Hepatic stellate cell (primary cell): Measurements from ENCODE around the gene NDUFC2.
"Not testable (repeated sequence)": the region's sequence is repeated elsewhere in the genome, so short reads cannot be mapped to it uniquely, and the experiment has no call there.

Experiments used
- DNase-seq: peaks from one replicate; pipeline ENCODE4 v3.0.0; 2011; ENCODE audit warnings: low spot score

The NDUFC2 gene

DNA sequence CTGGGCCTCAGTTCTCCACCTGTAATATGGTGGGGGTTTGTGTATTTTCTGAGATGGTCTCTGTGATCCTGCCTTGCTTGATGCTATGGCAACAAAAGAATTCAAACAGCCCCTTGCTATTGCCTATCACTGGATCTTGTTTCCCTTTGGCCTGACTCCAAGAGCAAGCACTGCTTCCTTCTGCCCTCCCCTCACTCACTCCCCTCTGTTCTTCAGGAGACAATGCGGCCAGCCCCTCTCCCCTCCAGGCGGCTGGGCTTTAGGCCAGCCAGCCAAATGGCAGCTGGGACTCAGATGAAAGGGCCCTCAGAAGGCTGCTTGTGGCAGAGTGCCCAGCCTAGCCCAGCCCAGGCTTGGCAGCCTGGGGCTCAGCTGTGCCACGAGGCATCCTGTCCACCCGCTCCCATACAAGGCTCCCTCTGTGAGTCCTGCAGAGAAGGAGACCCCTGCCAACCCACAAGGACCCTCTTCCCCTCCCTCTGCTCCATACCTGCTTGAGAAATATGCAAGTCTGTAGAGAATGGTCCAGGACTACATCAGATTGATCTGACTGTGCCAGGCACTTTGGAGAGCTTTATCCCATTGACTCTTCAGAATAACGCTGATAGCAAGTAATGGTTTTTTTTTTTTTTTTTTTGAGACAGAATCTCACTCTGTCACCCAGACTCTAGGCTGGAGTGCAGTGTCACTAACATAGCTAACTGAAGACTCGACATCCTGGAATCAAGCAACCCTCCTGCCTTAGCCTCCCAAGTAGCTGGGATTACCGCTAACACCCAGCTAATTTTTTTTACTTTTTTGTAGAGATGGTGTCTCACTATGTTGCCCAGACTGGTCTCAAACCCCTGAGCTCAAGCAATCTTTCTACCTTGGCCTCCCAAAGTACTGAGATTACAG lies 49.0 kb downstream of the NDUFC2 start:
- no peak for DNase-seq

DNA sequence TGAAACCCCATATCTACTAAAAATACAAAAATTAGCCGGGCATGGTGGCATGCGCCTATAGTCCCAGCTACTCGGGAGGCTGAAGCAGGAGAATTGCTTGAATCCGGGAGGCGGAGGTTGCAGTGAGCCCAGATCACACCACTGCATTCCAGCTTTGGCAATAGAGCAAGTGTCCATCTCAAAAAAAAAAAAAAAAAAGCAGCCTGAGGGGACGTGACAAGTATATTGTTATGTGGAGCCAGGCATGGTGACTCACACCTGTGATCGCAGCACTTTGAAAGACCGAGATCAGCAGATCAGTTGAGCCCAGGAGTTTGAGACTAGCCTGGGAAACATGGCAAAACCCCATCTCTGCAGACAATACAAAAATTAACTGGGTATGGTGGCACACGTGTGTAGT lies 51.2 kb downstream of the NDUFC2 start:
- not testable (repeated sequence) for DNase-seq

DNA sequence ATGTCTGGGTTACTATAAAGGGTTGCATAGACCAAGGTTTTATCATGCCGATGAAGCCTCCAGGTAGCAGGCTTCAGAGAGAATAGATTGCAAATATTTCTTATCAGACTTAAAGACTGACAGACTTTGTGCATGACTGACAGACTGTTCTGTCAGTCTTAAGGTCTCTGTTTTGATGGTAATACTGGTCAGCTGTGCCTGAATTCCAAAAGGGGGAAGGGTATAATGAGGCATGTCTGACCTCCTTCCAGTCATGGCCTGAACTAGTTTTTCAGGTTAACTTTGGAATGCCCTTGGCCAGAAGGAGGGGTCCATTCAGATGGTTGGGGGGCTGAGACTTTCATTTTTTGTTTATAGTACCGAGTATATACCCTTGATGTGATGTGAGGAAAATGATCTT lies 51.9 kb downstream of the NDUFC2 start:
- DNase-seq, result no peak

DNA sequence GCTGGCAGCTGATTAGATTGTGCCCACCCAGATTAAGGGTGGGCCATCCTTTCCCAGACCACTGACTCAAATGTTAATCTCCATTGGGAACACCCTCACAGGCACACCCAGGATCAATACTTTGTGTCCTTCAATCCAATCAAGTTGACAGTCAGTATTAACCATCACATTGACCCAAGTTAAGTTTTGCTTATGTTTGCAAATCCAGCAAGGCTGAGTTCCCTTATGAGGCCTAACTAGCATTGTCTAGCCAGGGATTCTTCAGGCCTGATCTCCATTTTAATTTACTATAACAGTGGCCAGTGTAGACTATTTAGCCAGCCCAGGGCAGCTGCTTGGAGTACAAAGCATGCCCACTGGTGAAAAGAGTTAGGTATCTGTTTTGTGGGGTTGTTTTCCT lies 54.3 kb downstream of the NDUFC2 start:
- no peak for DNase-seq

DNA sequence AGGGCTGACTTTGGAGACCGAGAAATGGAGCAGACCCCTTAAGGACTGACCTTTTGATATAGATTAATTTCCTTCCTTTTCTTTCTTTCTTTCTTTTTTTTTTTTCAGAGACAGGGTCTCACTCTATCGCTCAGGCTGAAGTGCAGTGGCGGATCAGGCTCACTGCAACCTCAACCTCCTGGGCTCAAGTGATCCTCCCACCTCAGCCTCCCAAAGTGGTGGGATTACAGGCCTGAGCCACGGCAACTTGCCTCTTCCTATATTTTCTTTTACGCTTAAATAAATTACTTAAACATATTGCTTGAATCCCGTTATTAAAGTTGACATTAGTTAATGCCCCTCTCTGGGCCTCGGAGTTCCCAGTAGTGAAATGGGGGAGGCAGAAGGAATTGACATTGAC lies 56.2 kb downstream of the NDUFC2 start:
- no peak for DNase-seq

DNA sequence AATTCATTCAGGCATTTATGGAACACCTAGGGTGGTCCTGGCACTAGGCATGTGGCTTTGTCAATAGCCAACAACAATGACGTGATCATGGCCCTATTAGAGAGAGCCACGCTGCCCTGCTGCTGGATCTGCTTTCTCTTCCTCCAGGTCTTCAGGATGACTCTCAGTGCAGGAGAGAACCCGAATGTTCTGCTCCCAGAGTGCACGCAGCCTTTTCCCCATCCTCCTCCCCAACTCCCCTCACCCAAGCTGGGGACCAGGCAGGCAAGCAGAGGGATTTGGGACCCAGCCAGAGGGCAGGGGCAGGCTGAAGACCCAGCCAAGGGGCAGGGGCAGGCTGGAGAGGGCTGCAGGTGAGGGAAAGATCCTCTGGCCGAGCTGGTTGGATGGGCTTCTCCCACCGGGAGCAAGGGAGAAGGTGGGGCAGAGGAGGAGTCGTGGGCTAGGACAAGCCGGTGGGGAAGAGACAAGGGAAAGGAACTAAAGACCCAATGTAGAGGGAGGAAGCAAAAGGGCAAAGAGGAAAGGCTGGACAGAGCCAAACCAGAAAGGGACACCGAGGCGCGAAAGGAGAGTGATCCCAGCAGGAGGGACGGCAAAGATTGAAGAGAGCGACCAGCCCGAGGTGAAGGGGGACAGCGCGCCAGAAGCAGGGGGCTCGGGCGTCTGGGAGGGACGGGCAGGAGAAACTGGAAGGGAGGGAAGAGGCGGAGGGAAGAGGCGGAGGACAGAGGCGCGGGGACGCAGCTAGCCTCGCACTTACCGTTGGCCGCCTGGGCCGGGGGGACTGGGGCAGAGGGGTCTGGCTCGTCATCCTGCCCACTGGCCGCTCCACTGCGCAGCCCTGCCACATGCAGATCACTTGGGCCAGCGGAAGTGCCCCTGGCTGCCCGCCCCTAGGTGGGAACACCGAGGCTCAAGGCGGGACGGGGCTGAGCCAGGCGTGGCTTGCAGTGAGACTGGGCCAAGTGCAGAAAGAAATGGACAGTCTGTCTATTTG lies 57.0 kb downstream of the NDUFC2 start, which contains the start of gene KCTD14:
TSS of gene KCTD14 (minus strand) at position 880 of the 1,000 bp plus-strand sequence. CDS start at position 853, 27 bp downstream.
- DNase-seq, result peak; percentile 56

DNA sequence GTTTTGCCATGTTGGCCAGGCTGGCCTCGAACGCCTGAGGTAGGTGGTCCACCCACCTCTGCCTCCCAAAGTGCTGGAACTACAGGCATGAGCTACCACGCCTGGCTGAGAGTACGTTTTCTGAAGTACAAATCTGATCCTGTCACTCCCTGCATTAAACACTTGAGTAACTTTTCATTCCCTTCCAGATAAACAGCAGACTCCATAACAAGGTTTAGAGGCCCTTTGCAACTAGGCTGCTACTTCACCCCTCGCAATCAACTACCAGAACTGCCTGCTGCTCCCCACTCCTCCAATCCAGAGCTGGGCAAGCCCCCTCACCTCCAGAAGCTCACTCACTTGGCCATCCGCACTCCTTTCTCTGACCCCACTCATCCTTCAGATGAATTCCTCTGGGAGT lies 58.1 kb downstream of the NDUFC2 start:
- no peak for DNase-seq

DNA sequence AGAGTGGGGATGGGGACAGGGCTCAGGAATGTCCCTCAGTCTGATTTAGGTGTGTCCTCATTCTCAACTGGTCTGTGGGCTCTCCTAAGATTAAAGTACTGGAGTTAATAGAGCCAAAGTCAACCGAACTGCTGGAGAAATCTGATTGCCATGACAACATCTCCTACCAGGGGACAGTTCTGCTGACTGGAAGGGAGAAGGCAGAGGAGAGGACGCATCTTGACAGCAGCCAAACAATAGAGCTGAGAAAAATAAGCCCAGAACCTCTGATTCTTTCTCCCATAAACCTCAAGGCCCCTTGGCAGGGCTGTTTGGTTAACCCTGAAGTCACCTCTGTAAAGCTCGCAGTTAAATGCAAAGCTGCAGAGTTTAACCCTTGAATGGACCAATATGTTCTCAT lies 59.4 kb downstream of the NDUFC2 start:
- DNase-seq, result no peak

DNA sequence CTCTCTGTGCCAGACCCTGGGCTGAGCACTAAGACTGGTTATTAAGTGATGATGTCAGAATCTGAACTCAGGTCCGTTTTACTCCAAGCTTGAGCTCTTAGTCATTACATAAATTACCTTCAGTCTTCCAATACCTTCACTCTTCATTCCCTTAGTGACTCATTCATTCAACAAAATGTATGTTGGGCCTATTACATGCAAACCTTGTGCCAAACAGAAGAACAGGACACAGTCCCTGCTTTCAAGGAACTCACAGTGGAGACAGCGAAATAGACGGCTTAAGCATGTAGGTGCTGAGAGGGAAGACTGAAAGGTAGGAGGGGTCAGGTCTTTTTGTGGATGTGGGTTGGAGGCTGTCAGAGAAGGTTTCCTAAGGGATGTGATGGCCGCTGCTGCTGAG lies 59.9 kb downstream of the NDUFC2 start:
- no peak for DNase-seq
